Left kidney (tissue), 1 donor: ENCODE data around the gene AURKAIP1. TPM values are rescaled to one million over a fixed set of nuclear protein-coding genes. Genes with fewer than 3 reads are reported as not detected.

Experiments
- polyA plus RNA-seq: library from polyadenylated mRNA; unstranded; fragments of 120-200 nt; gene quantifications from one replicate; pipeline ENCODE4 v1.2.1, GENCODE V29; 2013; ENCODE audit not compliant: insufficient read length

AURKAIP1 gene
- polyA plus RNA-seq, 1 donor, result 50.6 TPM

Other genes with a start within 250 kb of the AURKAIP1 start
- 0.98 TPM for gene TTLL10, start 201.3 kb downstream of the AURKAIP1 start, polyA plus RNA-seq
- gene TNFRSF18, start 168.6 kb downstream of the AURKAIP1 start, polyA plus RNA-seq, result 0.38 TPM
- 1.0 TPM for gene TNFRSF4, start 161.1 kb downstream of the AURKAIP1 start, polyA plus RNA-seq
- 109 TPM for gene SDF4, start 143.2 kb downstream of the AURKAIP1 start, polyA plus RNA-seq
- 19.0 TPM for gene B3GALT6, start 143.0 kb downstream of the AURKAIP1 start, polyA plus RNA-seq
- gene C1QTNF12, start 128.5 kb downstream of the AURKAIP1 start, polyA plus RNA-seq, result 8.2 TPM
- 55.7 TPM for gene UBE2J2, start 101.4 kb downstream of the AURKAIP1 start, polyA plus RNA-seq
- gene SCNN1D, start 94.8 kb downstream of the AURKAIP1 start, polyA plus RNA-seq, result 4.9 TPM
- 25.2 TPM for gene ACAP3, start 67.3 kb downstream of the AURKAIP1 start, polyA plus RNA-seq
- gene PUSL1, start 66.6 kb downstream of the AURKAIP1 start, polyA plus RNA-seq, result 6.9 TPM
- 119 TPM for gene INTS11, start 50.5 kb downstream of the AURKAIP1 start, polyA plus RNA-seq
- gene CPTP, start 50.4 kb downstream of the AURKAIP1 start, polyA plus RNA-seq, result 10.8 TPM
- gene TAS1R3, start 43.9 kb downstream of the AURKAIP1 start, polyA plus RNA-seq, result 0.37 TPM
- gene DVL1, start 25.8 kb downstream of the AURKAIP1 start, polyA plus RNA-seq, result 22.0 TPM
- gene MXRA8, start 16.7 kb downstream of the AURKAIP1 start, polyA plus RNA-seq, result 147 TPM
- 353 TPM for gene CCNL2, start 24.1 kb upstream of the AURKAIP1 start, polyA plus RNA-seq
- 111 TPM for gene MRPL20, start 32.1 kb upstream of the AURKAIP1 start, polyA plus RNA-seq
- 8.5 TPM for gene ANKRD65, start 46.1 kb upstream of the AURKAIP1 start, polyA plus RNA-seq
- gene VWA1, start 60.5 kb upstream of the AURKAIP1 start, polyA plus RNA-seq, result 36.0 TPM
- gene ATAD3C, start 74.5 kb upstream of the AURKAIP1 start, polyA plus RNA-seq, result 1.7 TPM
- gene ATAD3B, start 96.6 kb upstream of the AURKAIP1 start, polyA plus RNA-seq, result 19.5 TPM
- 21.5 TPM for gene ATAD3A, start 137.0 kb upstream of the AURKAIP1 start, polyA plus RNA-seq
- 3.7 TPM for gene TMEM240, start 165.4 kb upstream of the AURKAIP1 start, polyA plus RNA-seq
- gene SSU72, start 199.7 kb upstream of the AURKAIP1 start, polyA plus RNA-seq, result 82.2 TPM
- gene FNDC10, start 224.9 kb upstream of the AURKAIP1 start, polyA plus RNA-seq, result 2.4 TPM
- 34.7 TPM for gene MIB2, start 240.3 kb upstream of the AURKAIP1 start, polyA plus RNA-seq